Mesothelial cell of epicardium (in vitro differentiated cells): ENCODE data around the gene PDZRN3. TPM values are rescaled to one million over a fixed set of nuclear protein-coding genes. Genes with fewer than 3 reads are reported as not detected.

Experiments
- DNase-seq, 2 experiments: peaks; one replicate each; pipeline ENCODE4 v3.0.0; 2021; ENCODE audit warnings: low spot score in 2 of 2; ENCODE audit not compliant: unreplicated experiment in 2 of 2
- H3K27ac Mint-ChIP-seq: 2 replicates; pipeline ENCODE4 v1.8.0; 2021; ENCODE audit warnings: mixed read lengths
- H3K27me3 Mint-ChIP-seq: 2 replicates; pipeline ENCODE4 v1.8.0; 2021; ENCODE audit warnings: low read depth, mixed read lengths
- H3K36me3 Mint-ChIP-seq: 2 replicates; pipeline ENCODE4 v1.8.0; 2021; ENCODE audit warnings: mixed read lengths
- H3K4me1 Mint-ChIP-seq: 2 replicates; pipeline ENCODE4 v1.8.0; 2021; ENCODE audit warnings: mixed read lengths
- H3K4me3 Mint-ChIP-seq: 2 replicates; pipeline ENCODE4 v1.8.0; 2021; ENCODE audit warnings: mild to moderate bottlenecking, moderate library complexity, mixed read lengths
- H3K9me3 Mint-ChIP-seq: 2 replicates; pipeline ENCODE4 v1.8.0; 2021; ENCODE audit warnings: mixed read lengths
- CTCF ChIP-seq: fragments of 200-600 bp; sonication (generic); IDR thresholded peaks from one replicate; pipeline ENCODE4 v1.5.0; 2021; ENCODE audit warnings: antibody characterized with exemption; ENCODE audit not compliant: unreplicated experiment
- total RNA-seq: library from RNA; stranded (reverse); gene quantifications from 3 replicates; pipeline ENCODE4 v1.2.1, GENCODE V29; 2021

Gene PDZRN3
- total RNA-seq, 1 donor from 2014 or later = 48.4 TPM

- Mint-ChIP-seq H3K9me3 (peaks cover 3% of the 10 kb centered on the region), H3K27ac (no peak overlapping the region), H3K27me3 (no peaks in the 10 kb centered on the region), H3K4me1 (peaks cover 15% of the 10 kb centered on the region), H3K4me3 (no peak overlapping the region), H3K36me3 (no peaks in the 10 kb centered on the region)
- TF ChIP-seq CTCF = no peak
- DNase-seq = no peak
Measured at GRCh38 chr3:73656241-73656890, 31.6 kb upstream of the PDZRN3 start.

GRCh38 chr3:73655197-73655596 is 30.5 kb upstream of the PDZRN3 start:
- peaks cover 3% of the 10 kb centered on the region for H3K9me3 Mint-ChIP-seq
- H3K4me3 Mint-ChIP-seq = no peak overlapping the region

DNA sequence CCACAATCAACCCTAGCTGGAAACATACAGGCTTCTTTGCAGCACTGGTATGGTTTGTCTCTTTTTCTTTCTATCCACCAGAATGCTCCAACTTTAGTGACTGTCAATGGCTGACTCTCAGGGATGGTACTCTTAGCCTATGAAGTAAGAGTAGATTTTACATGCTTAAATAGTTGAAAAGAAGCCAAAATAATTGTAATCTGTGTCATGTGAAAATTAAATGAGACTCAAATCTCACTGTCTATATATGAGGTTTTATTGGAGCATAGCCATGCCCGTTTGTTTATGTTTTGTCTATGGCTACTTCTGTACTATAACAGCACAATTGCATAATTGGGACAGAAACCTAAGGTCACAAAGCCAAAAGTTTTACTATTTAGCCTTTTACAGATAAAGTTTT is 29.1 kb upstream of the PDZRN3 start:
- H3K27ac Mint-ChIP-seq = no peak overlapping the region
- H3K27me3 Mint-ChIP-seq = no peaks in the 10 kb centered on the region
- DNase-seq = no peak
- peaks cover 3% of the 10 kb centered on the region for H3K9me3 Mint-ChIP-seq
- peaks cover 13% of the 10 kb centered on the region for H3K4me1 Mint-ChIP-seq
- TF ChIP-seq CTCF = no peak
- H3K36me3 Mint-ChIP-seq = no peaks in the 10 kb centered on the region
- H3K4me3 Mint-ChIP-seq = no peak overlapping the region

More at GRCh38 chr3:73655197-73655596, 30.5 kb upstream of the PDZRN3 start:
- TF ChIP-seq CTCF = no peak
- H3K4me1 Mint-ChIP-seq = peaks cover 15% of the 10 kb centered on the region
- no peak for DNase-seq
- H3K27me3 Mint-ChIP-seq = no peaks in the 10 kb centered on the region
- H3K27ac Mint-ChIP-seq = no peak overlapping the region
- no peaks in the 10 kb centered on the region for H3K36me3 Mint-ChIP-seq

DNA sequence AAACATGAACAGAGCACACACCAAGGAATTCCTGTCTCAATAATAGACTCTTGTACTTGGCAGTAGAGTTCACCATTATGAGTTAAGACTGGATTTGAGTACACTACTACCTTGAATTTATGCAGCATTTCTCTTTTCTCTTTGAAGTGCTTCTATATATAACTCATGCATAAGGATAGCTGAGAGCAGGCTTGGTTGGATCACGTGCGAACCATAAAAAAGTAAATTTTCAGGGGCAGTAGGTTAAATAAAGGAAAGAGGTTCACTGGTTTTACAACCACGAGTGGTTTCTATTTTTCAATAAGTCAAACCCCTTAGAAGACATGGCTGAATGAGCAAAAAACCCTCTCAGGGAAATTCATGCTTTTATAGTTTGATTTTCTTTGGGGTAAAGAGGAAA is 28.6 kb upstream of the PDZRN3 start:
- H3K36me3 Mint-ChIP-seq = no peaks in the 10 kb centered on the region
- peaks cover 3% of the 10 kb centered on the region for H3K9me3 Mint-ChIP-seq
- H3K27ac Mint-ChIP-seq = no peak overlapping the region
- no peak for TF ChIP-seq CTCF
- DNase-seq = no peak
- peaks cover 8% of the 10 kb centered on the region for H3K4me1 Mint-ChIP-seq
- no peak overlapping the region for H3K4me3 Mint-ChIP-seq
- no peaks in the 10 kb centered on the region for H3K27me3 Mint-ChIP-seq

DNA sequence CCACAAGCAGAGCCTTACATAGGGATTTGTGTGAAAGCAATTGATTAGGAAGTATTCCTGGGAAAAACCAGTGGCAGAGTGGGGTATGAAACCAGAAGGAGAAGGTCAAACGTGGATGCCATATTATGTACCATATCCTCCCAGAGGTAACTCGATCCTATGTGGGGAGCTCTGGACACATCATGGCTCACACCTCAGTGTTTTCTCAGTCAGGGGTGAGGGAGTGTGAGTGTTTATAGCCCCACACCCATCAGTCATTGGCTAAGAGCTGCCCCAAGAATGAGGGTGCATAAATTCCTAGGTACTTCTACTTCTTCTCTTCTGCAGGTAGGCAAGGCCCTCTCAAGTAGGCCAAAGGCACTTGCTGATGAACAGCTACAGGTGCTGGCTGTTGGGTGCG is 28.2 kb upstream of the PDZRN3 start:
- no peaks in the 10 kb centered on the region for H3K27me3 Mint-ChIP-seq
- TF ChIP-seq CTCF = no peak
- DNase-seq = no peak
- no peak overlapping the region for H3K27ac Mint-ChIP-seq
- H3K9me3 Mint-ChIP-seq = peaks cover 3% of the 10 kb centered on the region
- H3K4me1 Mint-ChIP-seq = peaks cover 3% of the 10 kb centered on the region
- H3K36me3 Mint-ChIP-seq = no peaks in the 10 kb centered on the region
- H3K4me3 Mint-ChIP-seq = no peak overlapping the region

- no peaks in the 10 kb centered on the region for H3K36me3 Mint-ChIP-seq
- no peak for TF ChIP-seq CTCF
- DNase-seq = no peak
- H3K4me3 Mint-ChIP-seq = no peak overlapping the region
- no peak overlapping the region for H3K27ac Mint-ChIP-seq
- H3K27me3 Mint-ChIP-seq = no peaks in the 10 kb centered on the region
- peaks cover 32% of the 10 kb centered on the region for H3K4me1 Mint-ChIP-seq
- H3K9me3 Mint-ChIP-seq = no peaks in the 10 kb centered on the region
Measured at GRCh38 chr3:73637042-73637441, 12.3 kb upstream of the PDZRN3 start.
